ENCODE data around the gene WDR90. TPM values are rescaled to one million over a fixed set of nuclear protein-coding genes. Genes with fewer than 3 reads are reported as not detected.

The WDR90 gene
- total RNA-seq, 2 donors from 2014 or later, result 36.1 to 101 TPM

- H3K27ac Mint-ChIP-seq, result no peak overlapping the region
- no peaks in the 10 kb centered on the region for H3K9me3 Mint-ChIP-seq
- ATAC-seq (no peak), DNase-seq (ENCODE audit: low spot score in 2 of 2) (no peak)
- no peaks in the 10 kb centered on the region for H3K36me3 Mint-ChIP-seq
Measured at GRCh38 chr16:624526-625070, 24.6 kb upstream of the WDR90 start.

- ATAC-seq, result no peak
- H3K9me3 Mint-ChIP-seq, result no peaks in the 10 kb centered on the region
- no peak for DNase-seq (ENCODE audit: low spot score in 2 of 2)
- no peaks in the 10 kb centered on the region for H3K36me3 Mint-ChIP-seq
- H3K27ac Mint-ChIP-seq, result no peak overlapping the region
Measured at GRCh38 chr16:625117-625976, 23.8 kb upstream of the WDR90 start.

GRCh38 chr16:625977-626765, 23.0 kb upstream of the WDR90 start:
- no peak for DNase-seq (ENCODE audit: low spot score in 2 of 2)
- H3K27ac Mint-ChIP-seq, result peak overlapping the region in 1 of 2 donors; percentile 50
- H3K36me3 Mint-ChIP-seq, result no peaks in the 10 kb centered on the region
- H3K9me3 Mint-ChIP-seq, result no peaks in the 10 kb centered on the region
- ATAC-seq, result no peak

GRCh38 chr16:626787-627453, 22.2 kb upstream of the WDR90 start:
- Mint-ChIP-seq H3K9me3 (no peaks in the 10 kb centered on the region), H3K27ac (peak overlapping the region in 1 of 2 donors; percentile 50), H3K36me3 (no peaks in the 10 kb centered on the region)
- DNase-seq (ENCODE audit: low spot score in 2 of 2) (no peak), ATAC-seq (peak; percentile 12 to 17)

- DNase-seq (ENCODE audit: low spot score in 2 of 2) (no peak), ATAC-seq (no peak)
- Mint-ChIP-seq H3K27ac (no peak overlapping the region), H3K36me3 (no peaks in the 10 kb centered on the region), H3K9me3 (no peaks in the 10 kb centered on the region)
Measured at GRCh38 chr16:627454-628239, 21.5 kb upstream of the WDR90 start.

GRCh38 chr16:628321-629061, 20.7 kb upstream of the WDR90 start:
- DNase-seq (ENCODE audit: low spot score in 2 of 2), result no peak
- ATAC-seq, result peak in 1 of 2 donors; percentile 3
- Mint-ChIP-seq H3K27ac (no peak overlapping the region), H3K9me3 (no peaks in the 10 kb centered on the region), H3K36me3 (no peaks in the 10 kb centered on the region)

GRCh38 chr16:629185-629832, 19.9 kb upstream of the WDR90 start:
- no peak for DNase-seq (ENCODE audit: low spot score in 2 of 2)
- no peaks in the 10 kb centered on the region for H3K36me3 Mint-ChIP-seq
- no peak overlapping the region for H3K27ac Mint-ChIP-seq
- H3K9me3 Mint-ChIP-seq, result no peaks in the 10 kb centered on the region
- no peak for ATAC-seq

- no peaks in the 10 kb centered on the region for H3K36me3 Mint-ChIP-seq
- no peaks in the 10 kb centered on the region for H3K9me3 Mint-ChIP-seq
- no peak overlapping the region for H3K27ac Mint-ChIP-seq
- DNase-seq (ENCODE audit: low spot score in 2 of 2) (no peak), ATAC-seq (no peak)
Measured at GRCh38 chr16:629833-630248, 19.3 kb upstream of the WDR90 start.

GRCh38 chr16:630249-630814, 18.8 kb upstream of the WDR90 start:
- H3K36me3 Mint-ChIP-seq, result no peaks in the 10 kb centered on the region
- H3K9me3 Mint-ChIP-seq, result no peaks in the 10 kb centered on the region
- no peak overlapping the region for H3K27ac Mint-ChIP-seq
- DNase-seq (ENCODE audit: low spot score in 2 of 2) (no peak), ATAC-seq (peak in 1 of 2 donors; percentile 5)

GRCh38 chr16:630815-631405, 18.3 kb upstream of the WDR90 start, which contains the start of gene WFIKKN1:
WFIKKN1 (plus strand) TSS chr16:630985; CDS start chr16:631254, 269 bp downstream.
- no peaks in the 10 kb centered on the region for H3K36me3 Mint-ChIP-seq
- no peaks in the 10 kb centered on the region for H3K9me3 Mint-ChIP-seq
- DNase-seq (ENCODE audit: low spot score in 2 of 2) (no peak), ATAC-seq (no peak)
- no peak within 1 kb of the TSS for H3K27ac Mint-ChIP-seq

- DNase-seq (ENCODE audit: low spot score in 2 of 2) (no peak), ATAC-seq (no peak)
- no peak overlapping the region for H3K27ac Mint-ChIP-seq
- H3K36me3 Mint-ChIP-seq, result peaks cover 0 to 5% of the 10 kb centered on the region in 2 donors
- H3K9me3 Mint-ChIP-seq, result no peaks in the 10 kb centered on the region
Measured at GRCh38 chr16:631808-632358, 17.3 kb upstream of the WDR90 start.

GRCh38 chr16:632486-633335, 16.5 kb upstream of the WDR90 start:
- ATAC-seq (no peak), DNase-seq (ENCODE audit: low spot score in 2 of 2) (no peak)
- no peak overlapping the region for H3K27ac Mint-ChIP-seq
- no peaks in the 10 kb centered on the region for H3K9me3 Mint-ChIP-seq
- peaks cover 0 to 5% of the 10 kb centered on the region in 2 donors for H3K36me3 Mint-ChIP-seq

GRCh38 chr16:633336-634050, 15.7 kb upstream of the WDR90 start:
- DNase-seq (ENCODE audit: low spot score in 2 of 2), result peak in 1 of 2 donors; percentile 58
- Mint-ChIP-seq H3K9me3 (no peaks in the 10 kb centered on the region), H3K27ac (no peak overlapping the region), H3K36me3 (peaks cover 0 to 5% of the 10 kb centered on the region in 2 donors)
- ATAC-seq, result no peak

Data from activated naive CD4-positive, alpha-beta T cell treated with anti-CD3 and anti-CD28 coated beads, Interleukin-2, amount 50 U/mL, for 72 hours (primary cell).